Dedifferentiated amniotic fluid mesenchymal stem cell (primary cell): Measurements from ENCODE around the gene PTPN23.

ENCODE experiments used
- DNase-seq: peaks from one replicate; pipeline ENCODE4 v3.0.0-alpha.2; 2016; ENCODE audit errors: extremely low spot score

PTPN23 gene

DNA sequence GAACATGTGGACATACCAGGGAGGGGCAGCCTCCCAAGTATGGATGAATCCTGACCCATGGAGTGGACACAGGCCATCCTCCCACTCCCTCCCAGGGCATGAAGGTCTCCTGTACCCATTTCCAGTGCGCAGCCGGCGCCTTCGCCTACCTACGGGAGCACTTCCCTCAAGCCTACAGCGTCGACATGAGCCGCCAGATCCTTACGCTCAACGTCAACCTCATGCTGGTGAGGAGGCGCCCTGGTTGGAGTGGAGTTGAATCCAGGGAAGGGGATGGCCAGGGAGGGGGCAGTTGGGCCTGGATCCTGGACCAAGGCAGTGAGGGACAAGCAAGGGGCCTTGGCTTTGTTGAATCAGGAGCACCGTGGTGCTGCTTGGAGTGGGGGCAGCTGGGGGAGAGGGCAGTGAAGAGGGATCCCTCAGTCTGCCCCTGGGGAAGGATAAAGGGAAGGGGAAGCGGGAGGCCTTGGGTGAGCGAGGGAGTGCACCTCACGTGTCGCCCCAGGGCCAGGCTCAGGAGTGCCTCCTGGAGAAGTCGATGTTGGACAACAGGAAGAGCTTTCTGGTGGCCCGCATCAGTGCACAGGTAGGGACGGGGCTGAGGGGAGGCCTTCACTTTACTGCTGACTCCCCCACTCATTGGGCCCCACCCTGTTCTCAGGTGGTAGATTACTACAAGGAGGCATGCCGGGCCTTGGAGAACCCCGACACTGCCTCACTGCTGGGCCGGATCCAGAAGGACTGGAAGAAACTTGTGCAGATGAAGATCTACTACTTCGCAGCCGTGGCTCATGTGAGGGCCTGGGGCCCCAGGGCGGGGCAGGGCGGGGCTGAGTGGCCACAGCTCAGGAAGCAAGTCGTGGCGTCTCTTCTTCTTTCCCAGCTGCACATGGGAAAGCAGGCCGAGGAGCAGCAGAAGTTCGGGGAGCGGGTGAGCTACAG is 25.3 kb downstream of the PTPN23 start:
- no peak for DNase-seq

DNA sequence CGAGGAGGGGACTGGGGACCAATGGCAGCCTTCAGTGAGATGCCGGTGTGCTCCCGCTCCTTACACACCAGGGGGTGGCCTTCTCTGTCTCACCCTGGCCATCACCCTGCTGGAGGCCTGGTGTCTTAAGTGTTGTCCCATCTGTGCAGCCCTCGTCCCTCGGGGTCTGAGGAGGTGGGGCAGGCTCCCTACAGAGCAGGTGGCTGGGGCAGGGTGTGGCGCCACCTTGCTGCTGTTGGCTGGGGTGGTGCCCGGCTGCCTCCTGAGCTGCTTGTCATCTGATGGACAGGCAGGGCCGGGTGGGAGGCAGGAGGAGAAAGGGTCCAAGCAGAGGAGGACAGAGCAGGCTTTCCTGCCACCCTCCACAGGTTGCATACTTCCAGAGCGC is 25.9 kb downstream of the PTPN23 start:
- no peak for DNase-seq

DNA sequence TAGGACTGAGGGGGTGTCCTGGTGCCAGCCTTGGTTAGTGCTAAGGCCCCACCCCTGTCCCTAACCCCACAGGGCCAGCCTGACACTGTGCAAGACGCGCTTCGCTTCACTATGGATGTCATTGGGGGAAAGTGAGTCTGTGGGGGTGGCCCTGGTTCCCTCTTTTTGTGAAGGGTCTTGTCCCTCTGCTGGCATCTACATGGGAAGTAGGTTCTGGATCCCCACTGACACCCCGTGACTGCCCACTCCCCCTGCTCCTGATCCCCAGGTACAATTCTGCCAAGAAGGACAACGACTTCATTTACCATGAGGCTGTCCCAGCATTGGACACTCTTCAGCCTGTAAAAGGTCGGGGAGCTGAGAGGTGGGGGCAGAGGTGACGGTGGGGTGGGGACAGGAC is 26.4 kb downstream of the PTPN23 start:
- DNase-seq = no peak

DNA sequence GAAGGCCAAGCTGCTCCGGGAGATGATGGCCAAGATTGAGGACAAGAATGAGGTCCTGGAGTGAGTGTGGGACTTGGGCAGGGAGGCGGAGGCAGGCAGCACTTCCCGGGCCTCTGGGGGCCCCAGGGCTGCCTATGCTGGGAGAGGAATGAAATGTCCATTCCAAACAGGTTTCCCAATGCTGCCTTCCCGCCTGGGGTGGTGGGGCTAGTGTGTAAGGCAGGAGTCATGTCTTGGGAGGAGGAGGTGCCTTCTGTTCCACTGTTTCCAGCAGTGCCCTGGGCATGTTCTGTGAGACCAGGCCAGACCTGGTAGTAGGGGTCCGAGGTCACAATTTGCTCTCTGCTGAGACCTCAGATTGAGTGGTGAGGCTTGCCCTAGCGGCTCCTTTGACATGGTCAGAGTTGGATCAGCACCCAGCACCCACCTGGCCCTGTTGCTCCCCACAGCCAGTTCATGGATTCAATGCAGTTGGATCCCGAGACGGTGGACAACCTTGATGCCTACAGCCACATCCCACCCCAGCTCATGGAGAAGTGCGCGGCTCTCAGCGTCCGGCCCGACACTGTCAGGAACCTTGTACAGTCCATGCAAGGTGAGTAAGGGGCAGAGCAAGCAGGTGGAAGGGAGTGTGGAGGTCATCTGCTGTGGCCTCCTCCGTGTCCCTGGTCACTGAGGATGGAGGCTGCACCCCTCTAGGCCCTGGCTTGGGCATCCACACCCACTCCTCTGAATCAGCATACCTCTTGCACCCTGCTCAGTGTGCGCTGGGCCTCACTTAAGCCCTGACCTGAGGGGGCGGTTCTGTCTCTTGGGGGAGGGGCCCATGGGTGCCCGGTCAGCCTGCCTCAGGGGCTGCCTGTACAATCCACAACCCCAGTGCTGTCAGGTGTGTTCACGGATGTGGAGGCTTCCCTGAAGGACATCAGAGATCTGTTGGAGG is 27.3 kb downstream of the PTPN23 start:
- DNase-seq = no peak

DNA sequence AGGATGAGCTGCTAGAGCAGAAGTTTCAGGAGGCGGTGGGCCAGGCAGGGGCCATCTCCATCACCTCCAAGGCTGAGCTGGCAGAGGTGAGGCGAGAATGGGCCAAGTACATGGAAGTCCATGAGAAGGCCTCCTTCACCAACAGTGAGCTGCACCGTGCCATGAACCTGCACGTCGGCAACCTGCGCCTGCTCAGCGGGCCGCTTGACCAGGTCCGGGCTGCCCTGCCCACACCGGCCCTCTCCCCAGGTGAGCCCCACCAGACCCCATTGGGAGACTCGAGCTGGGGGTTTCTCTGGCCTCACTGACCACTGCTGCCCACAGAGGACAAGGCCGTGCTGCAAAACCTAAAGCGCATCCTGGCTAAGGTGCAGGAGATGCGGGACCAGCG is 28.0 kb downstream of the PTPN23 start:
- DNase-seq = no peak

DNA sequence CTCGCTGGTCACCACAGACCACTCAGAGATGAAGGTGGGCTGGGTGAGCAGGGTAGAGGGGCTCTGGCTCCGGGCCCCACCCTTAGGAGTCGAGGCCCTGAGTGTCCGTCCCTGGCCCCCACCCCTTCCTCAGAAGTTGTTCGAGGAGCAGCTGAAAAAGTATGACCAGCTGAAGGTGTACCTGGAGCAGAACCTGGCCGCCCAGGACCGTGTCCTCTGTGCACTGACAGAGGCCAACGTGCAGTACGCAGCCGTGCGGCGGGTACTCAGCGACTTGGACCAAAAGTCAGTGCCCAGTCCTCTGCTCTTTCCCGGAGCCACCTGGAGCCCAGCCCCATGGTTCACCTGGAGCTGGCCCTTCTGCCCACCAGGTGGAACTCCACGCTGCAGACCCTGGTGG is 28.5 kb downstream of the PTPN23 start:
- DNase-seq = no peak

DNA sequence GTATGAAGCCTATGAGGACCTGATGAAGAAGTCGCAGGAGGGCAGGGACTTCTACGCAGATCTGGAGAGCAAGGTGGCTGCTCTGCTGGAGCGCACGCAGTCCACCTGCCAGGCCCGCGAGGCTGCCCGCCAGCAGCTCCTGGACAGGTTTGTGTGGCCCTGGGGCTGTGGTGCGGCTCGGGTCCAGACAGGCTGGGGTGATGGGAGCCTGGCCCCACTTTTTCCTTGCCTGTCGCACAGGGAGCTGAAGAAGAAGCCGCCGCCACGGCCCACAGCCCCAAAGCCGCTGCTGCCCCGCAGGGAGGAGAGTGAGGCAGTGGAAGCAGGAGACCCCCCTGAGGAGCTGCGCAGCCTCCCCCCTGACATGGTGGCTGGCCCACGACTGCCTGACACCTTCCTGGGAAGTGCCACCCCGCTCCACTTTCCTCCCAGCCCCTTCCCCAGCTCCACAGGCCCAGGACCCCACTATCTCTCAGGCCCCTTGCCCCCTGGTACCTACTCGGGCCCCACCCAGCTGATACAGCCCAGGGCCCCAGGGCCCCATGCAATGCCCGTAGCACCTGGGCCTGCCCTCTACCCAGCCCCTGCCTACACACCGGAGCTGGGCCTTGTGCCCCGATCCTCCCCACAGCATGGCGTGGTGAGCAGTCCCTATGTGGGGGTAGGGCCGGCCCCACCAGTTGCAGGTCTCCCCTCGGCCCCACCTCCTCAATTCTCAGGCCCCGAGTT is 29.0 kb downstream of the PTPN23 start:
- no peak for DNase-seq

DNA sequence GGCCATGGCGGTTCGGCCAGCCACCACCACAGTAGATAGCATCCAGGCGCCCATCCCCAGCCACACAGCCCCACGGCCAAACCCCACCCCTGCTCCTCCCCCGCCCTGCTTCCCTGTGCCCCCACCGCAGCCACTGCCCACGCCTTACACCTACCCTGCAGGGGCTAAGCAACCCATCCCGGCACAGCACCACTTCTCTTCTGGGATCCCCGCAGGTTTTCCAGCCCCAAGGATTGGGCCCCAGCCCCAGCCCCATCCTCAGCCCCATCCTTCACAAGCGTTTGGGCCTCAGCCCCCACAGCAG is 29.5 kb downstream of the PTPN23 start:
- DNase-seq = no peak

DNA sequence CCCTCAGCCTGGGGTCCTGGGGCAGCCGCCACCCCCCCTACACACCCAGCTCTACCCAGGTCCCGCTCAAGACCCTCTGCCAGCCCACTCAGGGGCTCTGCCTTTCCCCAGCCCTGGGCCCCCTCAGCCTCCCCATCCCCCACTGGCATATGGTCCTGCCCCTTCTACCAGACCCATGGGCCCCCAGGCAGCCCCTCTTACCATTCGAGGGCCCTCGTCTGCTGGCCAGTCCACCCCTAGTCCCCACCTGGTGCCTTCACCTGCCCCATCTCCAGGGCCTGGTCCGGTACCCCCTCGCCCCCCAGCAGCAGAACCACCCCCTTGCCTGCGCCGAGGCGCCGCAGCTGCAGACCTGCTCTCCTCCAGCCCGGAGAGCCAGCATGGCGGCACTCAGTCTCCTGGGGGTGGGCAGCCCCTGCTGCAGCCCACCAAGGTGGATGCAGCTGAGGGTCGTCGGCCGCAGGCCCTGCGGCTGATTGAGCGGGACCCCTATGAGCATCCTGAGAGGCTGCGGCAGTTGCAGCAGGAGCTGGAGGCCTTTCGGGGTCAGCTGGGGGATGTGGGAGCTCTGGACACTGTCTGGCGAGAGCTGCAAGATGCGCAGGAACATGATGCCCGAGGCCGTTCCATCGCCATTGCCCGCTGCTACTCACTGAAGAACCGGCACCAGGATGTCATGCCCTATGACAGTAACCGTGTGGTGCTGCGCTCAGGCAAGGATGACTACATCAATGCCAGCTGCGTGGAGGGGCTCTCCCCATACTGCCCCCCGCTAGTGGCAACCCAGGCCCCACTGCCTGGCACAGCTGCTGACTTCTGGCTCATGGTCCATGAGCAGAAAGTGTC is 30.2 kb downstream of the PTPN23 start:
- DNase-seq = no peak

DNA sequence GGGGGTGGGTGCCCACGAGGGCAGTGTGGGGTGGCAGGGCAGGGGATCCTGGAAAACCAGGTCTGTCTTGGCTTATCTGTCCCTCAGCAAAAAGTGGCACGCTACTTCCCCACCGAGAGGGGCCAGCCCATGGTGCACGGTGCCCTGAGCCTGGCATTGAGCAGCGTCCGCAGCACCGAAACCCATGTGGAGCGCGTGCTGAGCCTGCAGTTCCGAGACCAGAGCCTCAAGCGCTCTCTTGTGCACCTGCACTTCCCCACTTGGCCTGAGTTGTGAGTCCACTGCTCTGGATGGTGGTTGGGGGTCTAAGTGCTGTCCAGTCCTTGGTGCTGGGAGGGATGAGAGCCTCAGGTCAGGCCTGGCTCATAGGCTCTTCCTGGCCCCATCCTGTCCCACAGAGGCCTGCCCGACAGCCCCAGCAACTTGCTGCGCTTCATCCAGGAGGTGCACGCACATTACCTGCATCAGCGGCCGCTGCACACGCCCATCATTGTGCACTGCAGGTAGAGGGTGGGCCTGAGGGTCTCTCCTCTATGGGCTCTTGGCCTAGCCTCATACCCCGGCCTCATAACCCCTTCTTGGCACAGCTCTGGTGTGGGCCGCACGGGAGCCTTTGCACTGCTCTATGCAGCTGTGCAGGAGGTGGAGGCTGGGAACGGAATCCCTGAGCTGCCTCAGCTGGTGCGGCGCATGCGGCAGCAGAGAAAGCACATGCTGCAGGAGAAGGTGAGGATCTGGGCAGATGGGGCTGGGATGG is 31.1 kb downstream of the PTPN23 start:
- no peak for DNase-seq

DNA sequence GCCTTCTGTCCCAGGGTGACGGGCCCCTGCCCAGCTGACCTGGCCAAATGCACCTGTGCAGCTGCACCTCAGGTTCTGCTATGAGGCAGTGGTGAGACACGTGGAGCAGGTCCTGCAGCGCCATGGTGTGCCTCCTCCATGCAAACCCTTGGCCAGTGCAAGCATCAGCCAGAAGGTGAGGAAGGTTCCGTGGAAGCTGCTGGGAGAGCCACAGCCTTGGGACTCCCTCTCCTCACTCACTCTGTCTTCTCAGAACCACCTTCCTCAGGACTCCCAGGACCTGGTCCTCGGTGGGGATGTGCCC is 31.6 kb downstream of the PTPN23 start:
- DNase-seq = no peak

DNA sequence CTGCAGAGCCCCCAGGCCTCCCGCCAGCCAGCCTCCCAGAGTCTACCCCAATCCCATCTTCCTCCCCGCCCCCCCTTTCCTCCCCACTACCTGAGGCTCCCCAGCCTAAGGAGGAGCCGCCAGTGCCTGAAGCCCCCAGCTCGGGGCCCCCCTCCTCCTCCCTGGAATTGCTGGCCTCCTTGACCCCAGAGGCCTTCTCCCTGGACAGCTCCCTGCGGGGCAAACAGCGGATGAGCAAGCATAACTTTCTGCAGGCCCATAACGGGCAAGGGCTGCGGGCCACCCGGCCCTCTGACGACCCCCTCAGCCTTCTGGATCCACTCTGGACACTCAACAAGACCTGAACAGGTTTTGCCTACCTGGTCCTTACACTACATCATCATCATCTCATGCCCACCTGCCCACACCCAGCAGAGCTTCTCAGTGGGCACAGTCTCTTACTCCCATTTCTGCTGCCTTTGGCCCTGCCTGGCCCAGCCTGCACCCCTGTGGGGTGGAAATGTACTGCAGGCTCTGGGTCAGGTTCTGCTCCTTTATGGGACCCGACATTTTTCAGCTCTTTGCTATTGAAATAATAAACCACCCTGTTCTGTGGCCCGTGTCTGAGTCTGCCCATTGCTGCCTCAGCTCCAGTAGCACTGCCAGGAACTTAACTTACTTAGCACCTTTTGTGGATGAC is 32.2 kb downstream of the PTPN23 start:
- no peak for DNase-seq

DNA sequence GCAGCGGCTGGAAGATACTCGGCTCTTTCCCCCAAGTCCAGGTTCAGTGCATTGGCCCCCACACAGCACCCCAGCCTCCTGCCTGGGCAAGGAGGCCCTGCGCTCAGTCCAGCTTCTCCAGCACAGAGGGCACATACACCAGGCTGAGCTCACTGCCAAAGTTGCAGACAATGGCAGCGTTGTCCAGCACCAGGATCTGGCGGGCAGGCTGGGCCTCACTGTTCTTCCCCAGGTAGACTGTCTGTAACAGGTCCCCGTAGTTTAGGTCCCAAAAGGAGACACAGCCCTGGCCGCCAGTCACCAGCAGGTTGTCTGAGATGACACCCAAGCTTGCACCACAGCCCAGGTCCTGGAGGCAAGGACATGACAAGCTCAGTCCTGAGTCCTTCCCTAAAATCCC is 32.9 kb downstream of the PTPN23 start:
- no peak for DNase-seq

DNA sequence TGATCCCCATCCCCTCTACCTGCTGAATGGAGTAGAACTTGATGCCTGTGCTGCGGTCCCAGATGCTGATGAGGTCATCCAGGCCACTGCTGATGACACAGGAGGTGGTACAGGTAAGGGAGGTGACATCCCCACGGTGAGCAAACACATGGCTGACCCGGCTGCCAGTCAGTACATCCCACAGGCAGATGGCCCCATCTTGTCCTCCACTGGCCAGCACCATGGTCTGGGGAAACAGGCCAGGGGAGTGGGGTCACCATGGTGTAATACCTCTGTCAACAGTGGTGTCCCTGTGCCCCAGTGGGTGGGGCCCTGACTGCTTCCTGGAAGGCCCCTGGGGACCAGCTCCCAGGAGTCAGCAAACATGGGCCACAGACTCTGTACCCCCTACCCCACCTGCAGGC is 33.3 kb downstream of the PTPN23 start:
- no peak for DNase-seq

DNA sequence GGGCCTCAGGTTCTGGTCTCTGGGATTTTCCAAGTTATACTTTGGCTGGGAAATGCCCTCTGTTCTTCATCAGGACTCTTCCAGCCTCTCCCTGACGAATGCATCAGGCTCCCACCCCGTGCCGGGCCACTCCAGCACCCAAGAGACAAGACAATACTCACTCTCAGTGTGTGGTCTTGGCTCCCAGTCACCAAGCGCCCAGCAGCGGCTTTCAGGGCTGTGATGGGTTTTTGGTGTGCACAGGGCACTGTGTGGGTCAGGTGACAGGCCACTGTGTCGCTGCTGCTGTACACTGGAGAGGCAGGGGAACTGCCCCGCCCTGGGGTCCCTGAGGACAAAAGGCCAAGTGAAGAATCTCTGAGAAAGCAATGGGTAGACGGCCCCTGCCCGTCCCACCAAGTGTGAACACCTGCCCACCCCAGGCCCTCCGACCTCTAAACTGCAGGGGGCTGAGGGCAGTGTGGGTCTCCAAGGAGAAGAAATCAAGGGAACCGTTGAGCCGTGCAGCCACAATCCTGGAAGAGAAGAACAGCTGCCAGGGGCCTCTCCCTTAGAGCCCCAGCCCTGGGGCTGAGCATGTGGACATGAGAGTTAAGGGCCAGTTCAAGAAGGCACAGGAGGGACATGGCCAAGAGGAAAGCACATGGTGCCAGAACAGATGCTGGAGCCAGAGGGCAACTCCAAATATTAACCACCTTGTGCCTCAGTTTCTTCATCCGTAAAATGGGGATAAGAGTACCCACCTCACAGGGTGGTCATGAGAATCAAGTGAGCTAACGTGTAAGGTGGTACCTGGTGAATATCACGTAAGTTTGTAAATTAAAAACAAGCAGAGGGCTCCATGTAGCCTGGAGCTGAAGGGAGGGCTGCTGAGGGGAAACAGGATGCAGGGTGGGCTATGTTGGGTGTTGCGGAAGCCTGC is 34.1 kb downstream of the PTPN23 start:
- no peak for DNase-seq

DNA sequence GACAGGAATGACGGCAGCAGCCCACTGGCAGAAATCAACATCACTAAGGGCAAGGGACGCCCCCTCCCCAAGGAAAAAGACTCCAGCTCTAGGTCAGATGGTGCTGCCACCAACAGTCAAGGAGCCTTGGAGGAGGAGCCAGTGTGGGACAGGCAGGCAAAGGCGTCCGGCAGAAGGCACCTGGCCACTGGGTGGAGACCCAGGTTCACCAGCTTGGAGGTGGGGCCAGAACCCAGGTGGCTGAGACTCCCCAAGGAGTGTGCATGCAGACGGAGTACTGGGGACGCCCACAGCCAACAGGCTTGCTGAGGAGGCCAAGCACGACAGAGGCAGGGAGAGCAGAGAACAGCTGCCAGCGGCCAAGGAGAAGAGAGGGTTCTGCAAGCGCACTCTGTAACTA is 35.2 kb downstream of the PTPN23 start:
- DNase-seq = no peak

DNA sequence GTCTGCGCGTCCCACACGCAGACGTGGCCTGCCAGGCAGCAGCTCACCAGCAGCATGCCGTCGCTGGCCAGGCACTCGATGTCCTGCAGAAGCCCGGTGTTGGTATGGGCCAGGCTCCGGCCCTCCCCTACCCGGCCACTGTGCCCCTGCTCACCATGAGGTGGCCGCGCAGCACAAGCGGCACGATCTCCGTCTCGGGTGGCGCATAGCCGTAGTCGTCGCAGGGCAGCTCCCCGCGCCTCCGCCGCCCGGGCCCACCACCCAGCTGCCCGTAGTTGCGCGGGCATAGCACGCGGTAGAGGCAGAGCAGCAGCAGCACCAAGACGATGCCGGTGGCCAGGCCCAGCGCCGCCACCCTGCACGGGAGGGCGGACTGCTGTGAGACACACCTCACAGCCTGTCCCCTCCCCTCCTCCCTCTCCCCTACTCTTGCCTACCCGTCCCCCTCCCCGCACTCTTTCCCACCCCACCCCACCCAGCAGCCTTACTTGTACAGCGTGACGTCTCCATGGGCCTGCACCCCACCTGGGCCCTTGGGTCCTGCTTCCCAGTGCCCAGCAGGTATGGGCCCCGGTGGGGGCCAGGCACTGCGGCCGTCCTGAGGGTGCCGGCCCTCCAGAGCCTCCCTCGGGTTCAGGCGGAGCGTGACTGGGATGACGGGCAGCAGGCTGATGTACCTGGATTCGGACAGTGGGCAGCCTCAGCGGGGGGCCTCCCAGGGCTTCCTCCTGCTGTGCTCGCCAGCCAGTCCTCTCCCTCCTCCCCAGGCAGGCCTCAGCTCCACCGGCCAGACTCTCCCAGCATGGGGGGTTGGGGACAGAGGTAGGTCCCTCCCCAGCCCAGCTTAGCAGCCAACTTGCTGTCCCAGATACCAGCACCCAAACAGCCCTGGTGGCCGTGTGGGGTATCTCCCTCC is 37.6 kb downstream of the PTPN23 start:
- DNase-seq = no peak
